Fibroblast of the aortic adventitia (primary cell): ENCODE results near the gene MED13. TPM values are rescaled to one million over a fixed set of nuclear protein-coding genes. Genes with fewer than 3 reads are reported as not detected.

ENCODE experiments used
- DNase-seq: peaks from one replicate; pipeline ENCODE4 v3.0.0-alpha.2; 2010; ENCODE audit warnings: low read depth
- H3K4me3 ChIP-seq: 2 replicates; pipeline ENCODE4 v1.5.1; 2011; ENCODE audit warnings: low read depth, mild to moderate bottlenecking, control low read depth, low read length, moderate library complexity
- total RNA-seq: library from RNA; depleted of rRNA; stranded (reverse); fragments of >200 nt; gene quantifications from 2 replicates; pipeline ENCODE4 v1.2.3, GENCODE V29; 2012; ENCODE audit warnings: low replicate concordance
- TF ChIP-seq, protein P1 (sequence below): IDR thresholded peaks from 2 replicates; pipeline ENCODE4 v1.5.1; 2011; ENCODE audit warnings: mild to moderate bottlenecking, low read length, control low read depth, inconsistent platforms; ENCODE audit not compliant: insufficient read depth

MED13 gene
- total RNA-seq, 1 donor: 68.1 TPM

DNA sequence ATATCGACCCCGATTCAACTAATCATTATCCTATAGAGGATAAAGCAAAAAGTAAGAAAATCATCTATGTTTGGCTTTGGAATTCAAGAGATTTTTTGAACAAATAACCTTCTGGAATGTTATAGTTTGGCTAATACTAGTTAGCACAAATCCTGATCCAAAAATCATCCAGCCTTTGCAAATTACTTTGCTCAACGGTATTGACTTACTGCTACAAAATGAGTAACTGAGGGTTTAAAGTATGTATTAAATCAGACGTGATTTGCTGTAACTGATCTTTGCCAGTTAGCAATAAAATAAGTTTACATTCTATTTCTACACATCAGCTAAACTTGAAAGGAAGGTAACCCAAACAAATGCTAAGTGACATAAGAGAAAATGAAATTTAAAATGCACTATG lies 6.5 kb downstream of the MED13 start:
- TF ChIP-seq, protein P1, sequence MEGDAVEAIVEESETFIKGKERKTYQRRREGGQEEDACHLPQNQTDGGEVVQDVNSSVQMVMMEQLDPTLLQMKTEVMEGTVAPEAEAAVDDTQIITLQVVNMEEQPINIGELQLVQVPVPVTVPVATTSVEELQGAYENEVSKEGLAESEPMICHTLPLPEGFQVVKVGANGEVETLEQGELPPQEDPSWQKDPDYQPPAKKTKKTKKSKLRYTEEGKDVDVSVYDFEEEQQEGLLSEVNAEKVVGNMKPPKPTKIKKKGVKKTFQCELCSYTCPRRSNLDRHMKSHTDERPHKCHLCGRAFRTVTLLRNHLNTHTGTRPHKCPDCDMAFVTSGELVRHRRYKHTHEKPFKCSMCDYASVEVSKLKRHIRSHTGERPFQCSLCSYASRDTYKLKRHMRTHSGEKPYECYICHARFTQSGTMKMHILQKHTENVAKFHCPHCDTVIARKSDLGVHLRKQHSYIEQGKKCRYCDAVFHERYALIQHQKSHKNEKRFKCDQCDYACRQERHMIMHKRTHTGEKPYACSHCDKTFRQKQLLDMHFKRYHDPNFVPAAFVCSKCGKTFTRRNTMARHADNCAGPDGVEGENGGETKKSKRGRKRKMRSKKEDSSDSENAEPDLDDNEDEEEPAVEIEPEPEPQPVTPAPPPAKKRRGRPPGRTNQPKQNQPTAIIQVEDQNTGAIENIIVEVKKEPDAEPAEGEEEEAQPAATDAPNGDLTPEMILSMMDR: no peak
- DNase-seq: no peak
- no peak overlapping the region for H3K4me3 ChIP-seq

DNA sequence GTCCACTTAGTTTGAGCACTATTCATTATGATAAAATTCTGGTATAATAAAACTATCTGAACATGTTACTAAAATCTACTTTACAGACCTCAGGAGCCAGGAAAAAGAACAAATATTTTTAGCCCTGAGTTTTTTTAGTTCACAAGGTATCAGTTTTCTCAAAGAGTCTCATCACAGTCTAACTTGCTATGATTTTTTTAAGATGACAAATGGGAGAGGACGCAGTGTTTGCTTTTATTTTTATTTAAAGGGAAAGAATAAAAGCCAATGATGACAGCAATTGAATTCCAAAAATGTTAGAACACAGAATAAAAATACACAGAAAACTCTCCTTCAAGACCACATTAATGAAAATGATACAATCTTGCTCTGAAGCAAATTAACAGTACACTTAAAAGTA lies 7.4 kb downstream of the MED13 start:
- no peak for DNase-seq
- H3K4me3 ChIP-seq: no peak overlapping the region
- TF ChIP-seq, protein P1: no peak

- H3K4me3 ChIP-seq: no peak overlapping the region
- TF ChIP-seq, protein P1: no peak
- DNase-seq: no peak
These were observed 12.2 kb downstream of the MED13 start for GRCh38 chr17:62052765-62053338.

GRCh38 chr17:62051053-62051452 lies 14.0 kb downstream of the MED13 start:
- TF ChIP-seq, protein P1: no peak
- H3K4me3 ChIP-seq: no peak overlapping the region
- no peak for DNase-seq

DNA sequence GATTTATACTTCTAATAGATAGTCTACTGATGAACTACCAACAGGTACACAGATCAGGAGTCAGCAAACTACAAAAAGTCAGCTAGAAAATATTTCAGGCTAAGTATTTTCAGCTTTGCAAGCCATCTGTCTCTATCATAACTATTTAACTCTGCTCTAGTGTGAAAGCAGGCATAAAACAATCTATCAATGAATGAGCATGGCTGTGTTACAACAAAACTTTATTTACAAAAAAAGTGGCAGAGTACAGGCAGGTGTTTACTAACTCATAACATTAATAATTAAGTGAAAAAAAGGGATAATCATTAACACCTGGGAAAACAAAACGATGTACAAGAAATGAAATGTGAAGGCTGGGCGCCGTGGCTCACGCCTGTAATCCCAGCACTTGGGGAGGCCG lies 15.8 kb downstream of the MED13 start:
- DNase-seq: no peak
- TF ChIP-seq, protein P1: no peak
- no peak overlapping the region for H3K4me3 ChIP-seq

- H3K4me3 ChIP-seq: no peak overlapping the region
- DNase-seq: no peak
- TF ChIP-seq, protein P1: no peak
These were observed 16.8 kb downstream of the MED13 start for GRCh38 chr17:62048262-62048661.

DNA sequence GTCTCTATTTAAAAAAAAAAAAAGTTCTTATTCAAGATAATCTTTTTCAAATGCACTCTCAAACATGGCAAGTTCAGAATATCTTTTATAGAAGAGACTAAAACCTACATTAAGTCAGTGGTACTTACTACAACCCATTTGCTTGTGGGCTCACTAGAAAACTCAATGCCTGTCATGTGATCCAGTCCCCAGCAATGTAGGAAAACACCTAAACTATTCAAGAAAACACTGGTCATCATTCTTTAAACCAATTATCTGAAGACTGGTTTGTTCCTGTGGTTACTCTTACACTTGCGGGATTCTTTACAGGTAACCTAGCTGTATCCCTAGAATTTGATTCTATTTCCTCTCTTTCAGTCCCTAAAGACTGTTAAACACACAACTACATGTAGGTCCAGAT lies 19.6 kb downstream of the MED13 start:
- TF ChIP-seq, protein P1: no peak
- no peak for DNase-seq
- no peak overlapping the region for H3K4me3 ChIP-seq
